Vagina (tissue), 2 donors: ENCODE data around the gene RANGAP1.

Experiments used
- CTCF ChIP-seq, 3 experiments: fragments of 450-650 bp in 2 of 3; fragments of 200-600 bp in 1 of 3; sonication (generic) in 1 of 3; IDR thresholded peaks; one replicate each; pipeline ENCODE4 v1.5.1; 2017 to 2019; ENCODE audit warnings: antibody characterized with exemption in 3 of 3, mild to moderate bottlenecking in 2 of 3, moderate library complexity in 2 of 3
- POLR2AphosphoS5 ChIP-seq, 2 donors: sonication (generic); formaldehyde crosslinking; IDR thresholded peaks; one replicate each; pipeline ENCODE4 v1.9.0; 2017; ENCODE audit warnings: antibody characterized with exemption in 2 of 2, mild to moderate bottlenecking in 2 of 2, low read depth in 1 of 2; ENCODE audit not compliant: insufficient read depth in 1 of 2

DNA sequence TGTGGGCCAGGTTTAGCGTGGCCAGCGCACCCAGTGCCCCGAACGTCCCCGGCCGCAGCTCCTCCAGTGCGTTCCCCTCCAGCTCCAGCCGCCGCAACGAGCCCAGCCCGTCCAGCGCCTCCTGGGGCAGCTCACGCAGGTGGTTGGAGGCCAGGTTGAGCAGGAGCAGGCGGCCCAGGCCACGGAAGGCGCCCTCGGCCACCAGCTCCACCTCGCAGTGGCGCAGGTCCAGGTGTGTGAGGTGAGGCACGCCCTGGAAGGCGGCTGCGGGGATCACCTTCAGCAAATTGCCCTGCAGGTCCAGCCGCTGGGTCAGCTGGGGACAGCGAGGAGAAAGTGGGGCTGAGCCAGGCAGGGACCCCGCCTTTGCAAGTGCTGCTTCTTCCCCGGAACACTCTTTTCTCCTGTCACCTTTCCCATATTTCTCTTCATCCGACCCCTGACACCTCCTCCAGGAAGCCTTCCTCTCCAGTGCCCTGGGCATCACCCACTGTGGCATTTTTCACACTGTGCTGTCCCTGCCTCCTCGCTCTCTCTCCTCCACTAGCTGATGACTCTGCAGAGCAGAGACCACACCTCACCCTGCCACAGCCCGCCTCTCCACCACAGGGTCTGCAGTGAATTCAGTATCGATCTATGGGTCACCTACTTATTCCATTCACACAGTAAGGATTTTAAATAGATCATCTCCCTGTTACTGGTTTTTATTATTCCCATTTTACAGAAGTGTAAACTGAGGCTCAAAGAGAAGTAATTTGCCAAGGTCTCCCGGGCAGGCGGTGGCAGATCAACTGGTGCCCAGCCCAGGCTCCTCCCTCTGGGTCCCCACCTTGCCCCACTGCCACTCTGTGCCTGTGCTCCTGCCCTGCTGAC, 47.2 kb downstream of the RANGAP1 start:
- no peak for TF ChIP-seq CTCF (IDR thresholded peaks at IDR 0.05)
- no peak for TF ChIP-seq POLR2AphosphoS5 (IDR thresholded peaks at IDR 0.05; ENCODE audit: insufficient read depth in 1 of 2, low read depth in 1 of 2)
